HCT116 (cell line): ENCODE results near the gene IFNL4. TPM values are rescaled to one million over a fixed set of nuclear protein-coding genes. Genes with fewer than 3 reads are reported as not detected.

Experiments used
- ATAC-seq: fragments of 200-7000 bp; cut with Tn5 transposase; 2 replicates; pipeline ENCODE4 v1.9.1; 2020; ENCODE audit warnings: mild to moderate bottlenecking, moderate library complexity
- BruUV-seq: library from RNA; stranded (reverse); fragments of 400-500 nt; replicated peaks from 2 replicates; lab custom pipeline; 2021; lab: Mats Ljungman, UMichigan
- CTCF ChIA-PET: fragments of 300-600 bp; sonication (Branson Sonifier 250); formaldehyde crosslinking; loops from one replicate; lab custom pipeline; 2021; ENCODE audit warnings: antibody characterized with exemption; lab: Charles Lee
- POLR2A ChIA-PET: fragments of 300-600, 350-600 bp; sonication (Branson Sonifier 250); formaldehyde crosslinking; loops from one replicate; lab custom pipeline; 2021; ENCODE audit warnings: antibody characterized with exemption; lab: Charles Lee
- RAD21 ChIA-PET, 2 experiments: fragments of 300-600 bp; sonication (Branson Sonifier 250); formaldehyde crosslinking; loops; one replicate each; lab custom pipeline; 2023; ENCODE audit warnings: low total read pairs in 2 of 2; ENCODE audit not compliant: uncharacterized antibody in 2 of 2, unreplicated experiment in 2 of 2, low non-redundant PET in 1 of 2; lab: Charles Lee
- DNase-seq: peaks from one replicate; pipeline ENCODE4 v3.0.0-alpha.2; 2010; ENCODE audit warnings: low read depth, low spot score
- H2AFZ ChIP-seq: fragments of 200-600 bp; shearing (Covaris generic), sonication (generic); 2 replicates; pipeline ENCODE4 v1.6.1; 2017; ENCODE audit warnings: low read depth, mixed run types, mixed read lengths, antibody characterized with exemption, low read length; ENCODE audit not compliant: poor library complexity, severe bottlenecking
- H3K27ac ChIP-seq: 2 replicates; pipeline ENCODE4 v1.5.1; 2012; ENCODE audit warnings: low read depth, low read length
- H3K27me3 ChIP-seq: fragments of 200-600 bp; sonication (generic); 2 replicates; pipeline ENCODE4 v1.6.1; 2016; ENCODE audit warnings: mixed run types, low read length, mixed read lengths; ENCODE audit not compliant: insufficient read depth
- H3K36me3 ChIP-seq, 2 experiments: fragments of 200-500 bp in 1 of 2; fragments of 200-600 bp in 1 of 2; sonication (Bioruptor generic) in 1 of 2; sonication (generic) in 1 of 2; 2 replicates each; pipeline versions ENCODE4 v1.5.1 to v1.6.1; 2014 to 2016; ENCODE audit warnings: low read length in 2 of 2, inconsistent platforms in 1 of 2, mixed read lengths in 1 of 2, mixed run types in 1 of 2; ENCODE audit not compliant: insufficient read depth in 2 of 2, control insufficient read depth in 1 of 2
- H3K4me1 ChIP-seq, 2 experiments: fragments of 200-600 bp in 1 of 2; sonication (generic) in 1 of 2; 2 replicates each; pipeline versions ENCODE4 v1.5.1 to v1.6.1; 2012 to 2017; ENCODE audit warnings: low read length in 2 of 2, inconsistent platforms in 1 of 2, mild to moderate bottlenecking in 1 of 2, mixed read lengths in 1 of 2, mixed run types in 1 of 2, moderate library complexity in 1 of 2; ENCODE audit not compliant: insufficient read depth in 2 of 2, control insufficient read depth in 1 of 2
- H3K4me2 ChIP-seq: fragments of 200-600 bp; sonication (generic); 2 replicates; pipeline ENCODE4 v1.6.1; 2017; ENCODE audit warnings: mixed run types, low read length, mixed read lengths
- H3K4me3 ChIP-seq, 2 experiments: fragments of 200-600 bp in 1 of 2; sonication (generic) in 1 of 2; replicated peaks in 1 of 2; 2 replicates each; pipeline ENCODE4 v1.5.1; 2011 to 2016; ENCODE audit warnings: low read length in 2 of 2, control low read depth in 1 of 2, low read depth in 1 of 2, mild to moderate bottlenecking in 1 of 2, mixed read lengths in 1 of 2, mixed run types in 1 of 2
- H3K79me2 ChIP-seq: fragments of 200-600 bp; sonication (generic); 2 replicates; pipeline ENCODE4 v1.6.1; 2017; ENCODE audit warnings: mild to moderate bottlenecking, mixed run types, low read length, moderate library complexity, mixed read lengths; ENCODE audit not compliant: insufficient read depth
- H3K9ac ChIP-seq: fragments of 200-600 bp; sonication (generic); 2 replicates; pipeline ENCODE4 v1.6.1; 2016; ENCODE audit warnings: low read length, mixed read lengths
- H3K9me2 ChIP-seq: fragments of 200-600 bp; sonication (generic), shearing (Covaris generic); 2 replicates; pipeline ENCODE4 v1.6.1; 2017; ENCODE audit warnings: mixed run types, mild to moderate bottlenecking, moderate library complexity; ENCODE audit not compliant: insufficient read depth
- H3K9me3 ChIP-seq, 2 experiments: fragments of 200-500 bp in 1 of 2; fragments of 200-600 bp in 1 of 2; sonication (Bioruptor generic) in 1 of 2; sonication (generic) in 1 of 2; 2 replicates each; pipeline ENCODE4 v1.6.1; 2014 to 2017; ENCODE audit warnings: low read length in 2 of 2, mixed read lengths in 2 of 2, inconsistent platforms in 1 of 2, low read depth in 1 of 2, mild to moderate bottlenecking in 1 of 2, mixed run types in 1 of 2, moderate library complexity in 1 of 2; ENCODE audit not compliant: control insufficient read depth in 1 of 2, insufficient read depth in 1 of 2
- H4K20me1 ChIP-seq: fragments of 200-600 bp; sonication (generic), shearing (Covaris generic); 2 replicates; pipeline ENCODE4 v1.6.1; 2017; ENCODE audit warnings: mixed run types, mild to moderate bottlenecking, moderate library complexity; ENCODE audit not compliant: insufficient read depth
- ATF3 ChIP-seq: IDR thresholded peaks from 2 replicates; pipeline ENCODE4 v1.6.1; 2012
- EGR1 ChIP-seq: IDR thresholded peaks from 2 replicates; pipeline ENCODE4 v1.6.1; 2012; ENCODE audit warnings: low read depth
- ELF1 ChIP-seq: IDR thresholded peaks from 2 replicates; pipeline ENCODE4 v1.6.1; 2012; ENCODE audit warnings: low read depth, borderline replicate concordance
- EZH2 ChIP-seq: fragments of 200-600 bp; sonication (generic); IDR thresholded peaks from 2 replicates; pipeline ENCODE4 v1.6.1; 2017; ENCODE audit warnings: antibody characterized with exemption, mixed run types
- FOSL1 ChIP-seq: IDR thresholded peaks from 2 replicates; pipeline ENCODE4 v1.6.1; 2012; ENCODE audit warnings: low read depth
- JUND ChIP-seq: IDR thresholded peaks from 2 replicates; pipeline ENCODE4 v1.6.1; 2012
- POLR2A ChIP-seq: IDR thresholded peaks from 2 replicates; pipeline ENCODE4 v1.7.0; 2011; ENCODE audit warnings: borderline replicate concordance; ENCODE audit not compliant: insufficient read depth, insufficient read length; ENCODE audit errors: extremely low read depth
- POLR2AphosphoS5 ChIP-seq: IDR thresholded peaks from 2 replicates; pipeline ENCODE4 v1.6.1; 2011; ENCODE audit warnings: mild to moderate bottlenecking, low read depth, low read length, moderate library complexity
- RAD21 ChIP-seq: IDR thresholded peaks from 2 replicates; pipeline ENCODE4 v1.6.1; 2012; ENCODE audit warnings: low read depth, mild to moderate bottlenecking
- SIN3A ChIP-seq: IDR thresholded peaks from 2 replicates; pipeline ENCODE4 v1.6.1; 2012; ENCODE audit warnings: low read depth
- SP1 ChIP-seq: IDR thresholded peaks from 2 replicates; pipeline ENCODE4 v1.6.1; 2012; ENCODE audit warnings: low read depth
- SRF ChIP-seq: IDR thresholded peaks from 2 replicates; pipeline ENCODE4 v1.6.1; 2012; ENCODE audit warnings: low read depth
- YY1 ChIP-seq: IDR thresholded peaks from 2 replicates; pipeline ENCODE4 v1.6.1; 2011; ENCODE audit warnings: low read length, low read depth, moderate library complexity, mild to moderate bottlenecking; ENCODE audit not compliant: insufficient replicate concordance; ENCODE audit errors: extremely low read depth
- ZBTB33 ChIP-seq: IDR thresholded peaks from 2 replicates; pipeline ENCODE4 v1.6.1; 2011; ENCODE audit warnings: mild to moderate bottlenecking, low read length, moderate library complexity; ENCODE audit not compliant: insufficient replicate concordance; ENCODE audit errors: extremely low read depth
- ZFX ChIP-seq: fragments of 450-650 bp; IDR thresholded peaks from 2 replicates; pipeline ENCODE4 v1.6.1; 2017
- ZNF274 ChIP-seq: fragments of 200-500 bp; sonication (Bioruptor generic); IDR thresholded peaks from 2 replicates; pipeline ENCODE4 v1.6.1; 2014; ENCODE audit warnings: mild to moderate bottlenecking, low read depth, low read length, inconsistent platforms
- intact Hi-C: fragments of 100-400 bp; cut with micrococcal nuclease; formaldehyde crosslinking; loops from 2 replicates; pipeline ENCODE4 v1.10.0; 2022
- total RNA-seq: library from RNA; stranded (reverse); gene quantifications from one replicate; pipeline ENCODE4 v1.2.1, GENCODE V29; 2021; ENCODE audit not compliant: unreplicated experiment
- TF ChIP-seq, protein P1 (sequence below): IDR thresholded peaks from 2 replicates; pipeline ENCODE4 v1.6.1; 2012
- TF ChIP-seq, protein P2 (sequence below), 3 experiments: fragments of 200-600 bp in 1 of 3; sonication (generic) in 1 of 3; IDR thresholded peaks in 2 of 3; conservative IDR thresholded peaks in 1 of 3; 2 replicates each; pipeline ENCODE4 v1.5.1; 2012 to 2017; ENCODE audit warnings: low read depth in 2 of 3, low read length in 2 of 3, antibody characterized with exemption in 1 of 3, borderline replicate concordance in 1 of 3, control low read depth in 1 of 3, mild to moderate bottlenecking in 1 of 3, mixed read lengths in 1 of 3, mixed run types in 1 of 3, moderate library complexity in 1 of 3; ENCODE audit not compliant: insufficient read depth in 1 of 3
- TF ChIP-seq, protein P3 (sequence below): IDR thresholded peaks from 2 replicates; pipeline ENCODE4 v1.6.1; 2012; ENCODE audit warnings: low read depth

Gene IFNL4
- total RNA-seq, 1 experiment from 2014 or later, result not detected

DNA sequence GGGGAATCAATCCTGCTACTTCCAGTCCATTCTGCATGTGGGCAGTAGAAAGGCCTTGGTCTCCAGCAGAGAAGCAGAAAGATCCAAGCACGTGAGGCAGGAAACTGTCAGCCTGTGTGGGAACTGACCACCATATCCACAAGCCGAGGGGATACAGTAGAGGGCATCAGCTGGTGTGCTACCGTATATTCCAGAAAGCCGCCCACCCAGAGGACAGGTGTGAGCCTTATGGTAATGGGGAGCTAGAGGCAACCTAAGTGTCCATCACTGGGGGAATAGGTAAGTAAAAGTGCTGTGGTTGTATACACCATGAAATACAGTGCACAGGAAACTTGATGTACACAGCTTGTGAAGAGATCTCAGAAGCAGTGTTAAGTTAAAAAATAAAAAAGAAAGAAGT is 44.7 kb upstream of the IFNL4 start:
- Histone ChIP-seq H3K9me2 (no peaks in the 10 kb centered on the region), H3K9me3 (no peaks in the 10 kb centered on the region), H3K36me3 (no peaks in the 10 kb centered on the region), H3K27me3 (no peaks in the 10 kb centered on the region), H3K79me2 (no peaks in the 10 kb centered on the region), H3K4me2 (peak overlapping the region; percentile 40; the same call in 1 of the 2 replicates), H3K9ac (no peak overlapping the region), H3K27ac (no peak overlapping the region), H3K4me3 (no peak overlapping the region), H3K4me1 (peaks cover 2 to 12% of the 10 kb centered on the region in 2 experiments; a peak in 2 of 4 replicates), H4K20me1 (no peaks in the 10 kb centered on the region), H2AFZ (no peak overlapping the region)
- BruUV-seq, result no TSS peak
- ATAC-seq (no peak), DNase-seq (no peak)
- POLR2A ChIA-PET, result no interaction called here
- RAD21 ChIA-PET, result no interaction called here
- CTCF ChIA-PET, result no interaction called here
- intact Hi-C loops, result no loop called here
- TF ChIP-seq YY1, result no peak
- no peak for TF ChIP-seq ZBTB33
- TF ChIP-seq ATF3, result no peak
- TF ChIP-seq JUND, result no peak
- TF ChIP-seq SRF, result no peak
- TF ChIP-seq POLR2A, result no peak
- no peak for TF ChIP-seq ZNF274
- TF ChIP-seq ELF1, result no peak
- TF ChIP-seq, protein P1, sequence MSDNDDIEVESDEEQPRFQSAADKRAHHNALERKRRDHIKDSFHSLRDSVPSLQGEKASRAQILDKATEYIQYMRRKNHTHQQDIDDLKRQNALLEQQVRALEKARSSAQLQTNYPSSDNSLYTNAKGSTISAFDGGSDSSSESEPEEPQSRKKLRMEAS, result no peak
- TF ChIP-seq FOSL1, result no peak
- no peak for TF ChIP-seq SIN3A
- no peak for TF ChIP-seq POLR2AphosphoS5
- no peak for TF ChIP-seq SP1
- TF ChIP-seq EGR1, result no peak
- no peak for TF ChIP-seq RAD21
- TF ChIP-seq, protein P2, sequence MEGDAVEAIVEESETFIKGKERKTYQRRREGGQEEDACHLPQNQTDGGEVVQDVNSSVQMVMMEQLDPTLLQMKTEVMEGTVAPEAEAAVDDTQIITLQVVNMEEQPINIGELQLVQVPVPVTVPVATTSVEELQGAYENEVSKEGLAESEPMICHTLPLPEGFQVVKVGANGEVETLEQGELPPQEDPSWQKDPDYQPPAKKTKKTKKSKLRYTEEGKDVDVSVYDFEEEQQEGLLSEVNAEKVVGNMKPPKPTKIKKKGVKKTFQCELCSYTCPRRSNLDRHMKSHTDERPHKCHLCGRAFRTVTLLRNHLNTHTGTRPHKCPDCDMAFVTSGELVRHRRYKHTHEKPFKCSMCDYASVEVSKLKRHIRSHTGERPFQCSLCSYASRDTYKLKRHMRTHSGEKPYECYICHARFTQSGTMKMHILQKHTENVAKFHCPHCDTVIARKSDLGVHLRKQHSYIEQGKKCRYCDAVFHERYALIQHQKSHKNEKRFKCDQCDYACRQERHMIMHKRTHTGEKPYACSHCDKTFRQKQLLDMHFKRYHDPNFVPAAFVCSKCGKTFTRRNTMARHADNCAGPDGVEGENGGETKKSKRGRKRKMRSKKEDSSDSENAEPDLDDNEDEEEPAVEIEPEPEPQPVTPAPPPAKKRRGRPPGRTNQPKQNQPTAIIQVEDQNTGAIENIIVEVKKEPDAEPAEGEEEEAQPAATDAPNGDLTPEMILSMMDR (IDR thresholded peaks at IDR 0.05 in 2 of 3, conservative IDR thresholded peaks at IDR 0.05 in 1 of 3; ENCODE audit: borderline replicate concordance in 1 of 3, insufficient read depth in 1 of 3, low read depth in 2 of 3, low read length in 2 of 3), result no peak
- TF ChIP-seq EZH2, result no peak
- TF ChIP-seq, protein P3, sequence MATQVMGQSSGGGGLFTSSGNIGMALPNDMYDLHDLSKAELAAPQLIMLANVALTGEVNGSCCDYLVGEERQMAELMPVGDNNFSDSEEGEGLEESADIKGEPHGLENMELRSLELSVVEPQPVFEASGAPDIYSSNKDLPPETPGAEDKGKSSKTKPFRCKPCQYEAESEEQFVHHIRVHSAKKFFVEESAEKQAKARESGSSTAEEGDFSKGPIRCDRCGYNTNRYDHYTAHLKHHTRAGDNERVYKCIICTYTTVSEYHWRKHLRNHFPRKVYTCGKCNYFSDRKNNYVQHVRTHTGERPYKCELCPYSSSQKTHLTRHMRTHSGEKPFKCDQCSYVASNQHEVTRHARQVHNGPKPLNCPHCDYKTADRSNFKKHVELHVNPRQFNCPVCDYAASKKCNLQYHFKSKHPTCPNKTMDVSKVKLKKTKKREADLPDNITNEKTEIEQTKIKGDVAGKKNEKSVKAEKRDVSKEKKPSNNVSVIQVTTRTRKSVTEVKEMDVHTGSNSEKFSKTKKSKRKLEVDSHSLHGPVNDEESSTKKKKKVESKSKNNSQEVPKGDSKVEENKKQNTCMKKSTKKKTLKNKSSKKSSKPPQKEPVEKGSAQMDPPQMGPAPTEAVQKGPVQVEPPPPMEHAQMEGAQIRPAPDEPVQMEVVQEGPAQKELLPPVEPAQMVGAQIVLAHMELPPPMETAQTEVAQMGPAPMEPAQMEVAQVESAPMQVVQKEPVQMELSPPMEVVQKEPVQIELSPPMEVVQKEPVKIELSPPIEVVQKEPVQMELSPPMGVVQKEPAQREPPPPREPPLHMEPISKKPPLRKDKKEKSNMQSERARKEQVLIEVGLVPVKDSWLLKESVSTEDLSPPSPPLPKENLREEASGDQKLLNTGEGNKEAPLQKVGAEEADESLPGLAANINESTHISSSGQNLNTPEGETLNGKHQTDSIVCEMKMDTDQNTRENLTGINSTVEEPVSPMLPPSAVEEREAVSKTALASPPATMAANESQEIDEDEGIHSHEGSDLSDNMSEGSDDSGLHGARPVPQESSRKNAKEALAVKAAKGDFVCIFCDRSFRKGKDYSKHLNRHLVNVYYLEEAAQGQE, result no peak
- no peak for TF ChIP-seq ZFX
